Gastrocnemius medialis (tissue), 4 donors: ENCODE measurements around the gene HLA-DPA1. TPM values are rescaled to one million over a fixed set of nuclear protein-coding genes. Genes with fewer than 3 reads are reported as not detected.

Experiments
- ATAC-seq, 2 donors: fragments of 150-250 bp; one replicate each; pipeline ENCODE4 v1.9.1; 2016
- DNase-seq, 2 donors: peaks; one replicate each; pipeline ENCODE4 v3.0.0-alpha.2; 2019
- H3K27ac ChIP-seq, 4 donors: fragments of 200-600 bp; sonication (generic); 1 replicate in 1 of 4; 2 replicates in 3 of 4; pipeline ENCODE4 v1.5.1; 2016 to 2018; ENCODE audit warnings: mild to moderate bottlenecking in 2 of 4, moderate library complexity in 1 of 4
- H3K27me3 ChIP-seq, 3 donors: fragments of 200-600 bp; sonication (generic) in 2 of 3; 1 replicate in 1 of 3; 2 replicates in 2 of 3; pipeline versions ENCODE4 v1.5.1 to v1.6.0; 2016 to 2019; ENCODE audit warnings: mild to moderate bottlenecking in 1 of 3, moderate library complexity in 1 of 3
- H3K36me3 ChIP-seq, 2 donors: fragments of 200-600 bp; sonication (generic) in 1 of 2; one replicate each; pipeline ENCODE4 v1.5.1; 2017 to 2018
- H3K4me1 ChIP-seq, 2 donors: fragments of 200-600 bp; sonication (generic) in 1 of 2; one replicate each; pipeline ENCODE4 v1.5.1; 2016 to 2017; ENCODE audit warnings: mild to moderate bottlenecking in 2 of 2
- H3K4me3 ChIP-seq, 4 donors: fragments of 200-600 bp; sonication (generic) in 3 of 4; 1 replicate in 1 of 4; 2 replicates in 3 of 4; pipeline ENCODE4 v1.5.1; 2016 to 2019; ENCODE audit warnings: mild to moderate bottlenecking in 2 of 4
- H3K9me3 ChIP-seq, 3 donors: fragments of 200-600 bp; sonication (generic) in 2 of 3; 1 replicate in 1 of 3; 2 replicates in 2 of 3; pipeline ENCODE4 v1.5.1; 2016 to 2019
- CTCF ChIP-seq, 5 experiments: fragments of 450-650 bp in 3 of 5; fragments of 200-600 bp in 2 of 5; sonication (generic) in 2 of 5; IDR thresholded peaks in 4 of 5; conservative IDR thresholded peaks in 1 of 5; 1 replicate in 4 of 5; 2 replicates in 1 of 5; pipeline ENCODE4 v1.5.1; 2016 to 2019; ENCODE audit warnings: antibody characterized with exemption in 5 of 5, mild to moderate bottlenecking in 3 of 5, moderate library complexity in 3 of 5
- POLR2A ChIP-seq, 2 donors: fragments of 450-650 bp; IDR thresholded peaks; one replicate each; pipeline ENCODE4 v1.6.1; 2017; ENCODE audit warnings: antibody characterized with exemption in 2 of 2, mild to moderate bottlenecking in 2 of 2, moderate library complexity in 2 of 2
- in situ Hi-C, 4 donors: fragments of 200-750 bp; cut with MboI; loops; one replicate each; pipeline versions ENCODE4 v1.15.0 to v1.8.0; 2017; ENCODE audit warnings: low sequenced_read_pairs in 4 of 4
- intact Hi-C: fragments of 100-400 bp; cut with DNase I; formaldehyde crosslinking; loops from one replicate; pipeline ENCODE4 v1.15.1; 2023; ENCODE audit warnings: low total_unique reads
- total RNA-seq, 4 donors: library from RNA; depleted of rRNA; stranded (reverse); fragments of >200 nt; gene quantifications; one replicate each; pipeline versions ENCODE4 v1.1.0 to v1.2.3, GENCODE V29; 2016

Gene HLA-DPA1
- total RNA-seq, 4 donors from 2014 or later, result 6.8 to 51.8 (median 23.4) TPM

GRCh38 chr6:33018904-33019303 is 54.5 kb downstream of the HLA-DPA1 start:
- ATAC-seq (peak; percentile 73 to 79), DNase-seq (peak; percentile 43 to 58)
- Histone ChIP-seq H3K9me3 (no peaks in the 10 kb centered on the region), H3K4me3 (peak overlapping the region; percentile 12 to 51 (median 29)), H3K27ac (peak overlapping the region; percentile 70 to 83 (median 78)), H3K4me1 (peaks cover 12 to 18% of the 10 kb centered on the region in 2 donors), H3K36me3 (no peaks in the 10 kb centered on the region), H3K27me3 (peaks cover 0 to 5% (median 0%) of the 10 kb centered on the region in 3 donors)
- TF ChIP-seq CTCF (IDR thresholded peaks at IDR 0.05 in 4 of 5, conservative IDR thresholded peaks at IDR 0.05 in 1 of 5) (no peak), POLR2A (IDR thresholded peaks at IDR 0.05) (no peak)
- in situ Hi-C loops (loop anchor here (5.0 to 10.0 kb wide), 4 partner anchors 58 to 226 kb away; partner anchors contain the start of gene HLA-DPB1 (in 1 of the 4)), intact Hi-C loops (loop anchor here (5.0 to 10.0 kb wide), 2 partner anchors 58 to 146 kb away; partner anchors contain the start of gene HLA-DPB1)

GRCh38 chr6:33018418-33018817 is 55.0 kb downstream of the HLA-DPA1 start:
- Histone ChIP-seq H3K27me3 (peaks cover 0 to 5% (median 3%) of the 10 kb centered on the region in 3 donors), H3K27ac (peak overlapping the region in 3 of 4 donors; percentile 69 to 78 (median 77)), H3K4me1 (peaks cover 12 to 18% of the 10 kb centered on the region in 2 donors), H3K4me3 (peak overlapping the region in 3 of 4 donors; percentile 12 to 36 (median 22)), H3K36me3 (no peaks in the 10 kb centered on the region), H3K9me3 (no peaks in the 10 kb centered on the region)
- ATAC-seq (no peak), DNase-seq (no peak)
- intact Hi-C loops (loop anchor here (5.0 to 10.0 kb wide), 2 partner anchors 59 to 146 kb away; partner anchors contain the start of gene HLA-DPB1), in situ Hi-C loops (loop anchor here (5.0 to 10.0 kb wide), 4 partner anchors 59 to 226 kb away; partner anchors contain the start of gene HLA-DPB1 (in 1 of the 4))
- TF ChIP-seq POLR2A (IDR thresholded peaks at IDR 0.05), result no peak
- no peak for TF ChIP-seq CTCF (IDR thresholded peaks at IDR 0.05 in 4 of 5, conservative IDR thresholded peaks at IDR 0.05 in 1 of 5)

GRCh38 chr6:33017694-33018353 is 55.6 kb downstream of the HLA-DPA1 start:
- TF ChIP-seq POLR2A (IDR thresholded peaks at IDR 0.05), result no peak
- TF ChIP-seq CTCF (IDR thresholded peaks at IDR 0.05 in 4 of 5, conservative IDR thresholded peaks at IDR 0.05 in 1 of 5), result no peak
- Histone ChIP-seq H3K4me3 (no peak overlapping the region), H3K27ac (peak overlapping the region in 3 of 4 donors; percentile 69 to 78 (median 77)), H3K9me3 (no peaks in the 10 kb centered on the region), H3K36me3 (no peaks in the 10 kb centered on the region), H3K27me3 (peaks cover 0 to 5% (median 3%) of the 10 kb centered on the region in 3 donors), H3K4me1 (peaks cover 12 to 18% of the 10 kb centered on the region in 2 donors)
- DNase-seq (no peak), ATAC-seq (no peak)
- in situ Hi-C loops (loop anchor here (5.0 to 10.0 kb wide), 4 partner anchors 59 to 227 kb away; partner anchors contain the start of gene HLA-DPB1 (in 1 of the 4)), intact Hi-C loops (loop anchor here (5.0 to 10.0 kb wide), 2 partner anchors 59 to 147 kb away; partner anchors contain the start of gene HLA-DPB1)

GRCh38 chr6:33017018-33017417 is 56.4 kb downstream of the HLA-DPA1 start:
- ATAC-seq, result no peak
- Histone ChIP-seq H3K36me3 (no peaks in the 10 kb centered on the region), H3K4me3 (no peak overlapping the region), H3K27ac (peak overlapping the region in 1 of 4 donors; percentile 69), H3K9me3 (no peaks in the 10 kb centered on the region), H3K27me3 (peaks cover 0 to 5% (median 3%) of the 10 kb centered on the region in 3 donors), H3K4me1 (peaks cover 12 to 18% of the 10 kb centered on the region in 2 donors)
- no peak for TF ChIP-seq POLR2A (IDR thresholded peaks at IDR 0.05)
- intact Hi-C loops, result loop anchor here (5.0 to 10.0 kb wide), 2 partner anchors 60 to 148 kb away; partner anchors contain the start of gene HLA-DPB1
- no peak for DNase-seq
- in situ Hi-C loops, result loop anchor here (5.0 to 10.0 kb wide), 4 partner anchors 60 to 228 kb away; partner anchors contain the start of gene HLA-DPB1 (in 1 of the 4)

- peak overlapping the region; percentile 5 to 62 (median 38) for H3K27ac ChIP-seq
- intact Hi-C loops (loop anchor here (5.0 to 10.0 kb wide), 2 partner anchors 62 to 149 kb away; partner anchors contain the start of gene HLA-DPB1), in situ Hi-C loops (loop anchor here (5.0 to 10.0 kb wide), 4 partner anchors 62 to 229 kb away; partner anchors contain the start of gene HLA-DPB1 (in 1 of the 4))
- H3K4me3 ChIP-seq, result no peak overlapping the region
- peaks cover 0 to 5% (median 3%) of the 10 kb centered on the region in 3 donors for H3K27me3 ChIP-seq
- no peaks in the 10 kb centered on the region for H3K36me3 ChIP-seq
- no peak for DNase-seq
- TF ChIP-seq POLR2A (IDR thresholded peaks at IDR 0.05), result no peak
- peaks cover 12 to 18% of the 10 kb centered on the region in 2 donors for H3K4me1 ChIP-seq
- no peak for ATAC-seq
- no peaks in the 10 kb centered on the region for H3K9me3 ChIP-seq
Measured at GRCh38 chr6:33015798-33016197, 57.7 kb downstream of the HLA-DPA1 start.
